PC-3 (cell line): ENCODE results near the gene PEX10. TPM values are rescaled to one million over a fixed set of nuclear protein-coding genes. Genes with fewer than 3 reads are reported as not detected.

Experiments
- ATAC-seq: fragments of 200-7000 bp; cut with Tn5 transposase; 2 replicates; pipeline ENCODE4 v1.9.1; 2020; ENCODE audit warnings: mild to moderate bottlenecking, moderate library complexity
- BruUV-seq: library from RNA; stranded (reverse); fragments of 400-500 nt; replicated peaks from 2 replicates; lab custom pipeline; 2021; lab: Mats Ljungman, UMichigan
- CTCF ChIA-PET: fragments of 300-600 bp; sonication (Branson Sonifier 250); formaldehyde crosslinking; loops from one replicate; lab custom pipeline; 2022; ENCODE audit warnings: antibody characterized with exemption; lab: Charles Lee
- POLR2A ChIA-PET: fragments of 300-600 bp; sonication (Branson Sonifier 250); formaldehyde crosslinking; loops from one replicate; lab custom pipeline; 2022; ENCODE audit warnings: antibody characterized with exemption; ENCODE audit not compliant: unreplicated experiment; lab: Charles Lee
- DNase-seq: peaks from one replicate; pipeline ENCODE4 v3.0.0-alpha.2; 2015
- H2AFZ ChIP-seq: fragments of 300-600 bp; sonication (generic); 2 replicates; pipeline ENCODE4 v1.6.0; 2016; ENCODE audit warnings: antibody characterized with exemption, low read length
- H3F3A ChIP-seq: fragments of 300-600 bp; sonication (generic); one replicate; pipeline ENCODE4 v1.6.0; 2017; ENCODE audit warnings: antibody characterized with exemption, low read length, control low read depth, mild to moderate bottlenecking; ENCODE audit not compliant: unreplicated experiment
- H3K27ac ChIP-seq: fragments of 300-600 bp; sonication (generic); 2 replicates; pipeline ENCODE4 v1.5.1; 2016; ENCODE audit warnings: mild to moderate bottlenecking, low read length
- H3K27me3 ChIP-seq: fragments of 300-600 bp; sonication (generic); 2 replicates; pipeline ENCODE4 v1.6.1; 2016; ENCODE audit warnings: low read length, mixed read lengths
- H3K36me3 ChIP-seq: fragments of 300-600 bp; sonication (generic); 2 replicates; pipeline ENCODE4 v1.6.1; 2016; ENCODE audit warnings: low read depth, mixed run types, low read length, mixed read lengths
- H3K4me1 ChIP-seq: fragments of 300-600 bp; sonication (generic); 2 replicates; pipeline ENCODE4 v1.5.1; 2016; ENCODE audit warnings: low read length; ENCODE audit not compliant: insufficient read depth
- H3K4me2 ChIP-seq: fragments of 300-600 bp; sonication (generic); 2 replicates; pipeline ENCODE4 v1.6.0; 2016; ENCODE audit warnings: low read length
- H3K4me3 ChIP-seq: fragments of 300-600 bp; sonication (generic); 2 replicates; pipeline ENCODE4 v1.5.1; 2016; ENCODE audit warnings: mild to moderate bottlenecking, low read length, mixed read lengths
- H3K79me2 ChIP-seq: fragments of 300-600 bp; sonication (generic); 2 replicates; pipeline ENCODE4 v1.6.1; 2017; ENCODE audit warnings: low read length, mixed read lengths
- H3K9ac ChIP-seq: fragments of 300-600 bp; sonication (generic); 2 replicates; pipeline ENCODE4 v1.6.0; 2016; ENCODE audit warnings: mild to moderate bottlenecking, low read length
- H3K9me2 ChIP-seq: fragments of 300-600 bp; sonication (generic); replicated peaks from 2 replicates; pipeline ENCODE4 v1.6.1; 2016; ENCODE audit warnings: mixed run types, low read length, mixed read lengths
- H3K9me3 ChIP-seq: fragments of 300-600 bp; sonication (generic); 2 replicates; pipeline ENCODE4 v1.6.1; 2016; ENCODE audit warnings: low read length, mixed read lengths
- H4K20me1 ChIP-seq: fragments of 300-600 bp; sonication (generic); 2 replicates; pipeline ENCODE4 v1.6.1; 2016; ENCODE audit warnings: low read length, mixed read lengths
- CTCF ChIP-seq: fragments of 300-600 bp; sonication (generic); conservative IDR thresholded peaks from 2 replicates; pipeline ENCODE4 v1.5.1; 2017; ENCODE audit warnings: antibody characterized with exemption, low read depth, mild to moderate bottlenecking, low read length
- EZH2 ChIP-seq: fragments of 300-600 bp; sonication (generic); IDR thresholded peaks from one replicate; pipeline ENCODE4 v1.6.1; 2017; ENCODE audit warnings: antibody characterized with exemption, mild to moderate bottlenecking, low read length; ENCODE audit not compliant: unreplicated experiment
- EZH2phosphoT487 ChIP-seq: fragments of 300-600 bp; sonication (generic); IDR thresholded peaks from 2 replicates; pipeline ENCODE4 v1.6.1; 2018; ENCODE audit warnings: mild to moderate bottlenecking, antibody characterized with exemption, low read length, borderline replicate concordance
- intact Hi-C: fragments of 100-400 bp; cut with micrococcal nuclease; formaldehyde crosslinking; loops from 2 replicates; pipeline ENCODE4 v1.9.0; 2023
- total RNA-seq: library from RNA; depleted of rRNA; stranded (reverse); fragments of >200 nt; gene quantifications from 2 replicates; pipeline ENCODE4 v1.2.3, GENCODE V29; 2014; rRNA removed

PEX10 gene
- total RNA-seq, 1 experiment from 2014 or later, result 100 TPM

GRCh38 chr1:2355373-2356261, 56.7 kb downstream of the PEX10 start:
- no peak for ATAC-seq
- DNase-seq, result no peak
- ChIA-PET POLR2A (no interaction called here), CTCF (no interaction called here)
- no TSS peak for BruUV-seq
- H3K27ac ChIP-seq, result no peak overlapping the region
- TF ChIP-seq EZH2 (no peak), EZH2phosphoT487 (no peak), CTCF (no peak)
- no peaks in the 10 kb centered on the region for H3K9me2 ChIP-seq
- H3K4me3 ChIP-seq, result no peak overlapping the region
- no peak overlapping the region for H3K4me2 ChIP-seq
- no peaks in the 10 kb centered on the region for H3K36me3 ChIP-seq
- H4K20me1 ChIP-seq, result no peaks in the 10 kb centered on the region
- no peaks in the 10 kb centered on the region for H3K27me3 ChIP-seq
- intact Hi-C loops, result no loop called here
- H3K9ac ChIP-seq, result no peak overlapping the region
- no peaks in the 10 kb centered on the region for H3K79me2 ChIP-seq
- H2AFZ ChIP-seq, result no peak overlapping the region
- no peaks in the 10 kb centered on the region for H3F3A ChIP-seq
- H3K9me3 ChIP-seq, result no peaks in the 10 kb centered on the region
- H3K4me1 ChIP-seq, result peaks cover 2% of the 10 kb centered on the region; the same call in 1 of the 2 replicates

GRCh38 chr1:2354511-2355372, 57.6 kb downstream of the PEX10 start:
- TF ChIP-seq CTCF, result no peak
- TF ChIP-seq EZH2, result no peak
- no peak for TF ChIP-seq EZH2phosphoT487
- Histone ChIP-seq H3K27ac (no peak overlapping the region), H3F3A (no peaks in the 10 kb centered on the region), H3K9me3 (no peaks in the 10 kb centered on the region), H3K36me3 (no peaks in the 10 kb centered on the region), H3K4me3 (no peak overlapping the region), H4K20me1 (no peaks in the 10 kb centered on the region), H3K4me1 (no peaks in the 10 kb centered on the region), H3K9me2 (no peaks in the 10 kb centered on the region), H3K9ac (no peak overlapping the region), H2AFZ (no peak overlapping the region), H3K27me3 (no peaks in the 10 kb centered on the region), H3K79me2 (no peaks in the 10 kb centered on the region), H3K4me2 (no peak overlapping the region)
- no peak for ATAC-seq
- no peak for DNase-seq
- ChIA-PET POLR2A (no interaction called here), CTCF (no interaction called here)
- intact Hi-C loops, result no loop called here
- BruUV-seq, result no TSS peak

Other genes starting within 250 kb of the PEX10 start
- gene FAAP20, start 217.8 kb downstream of the PEX10 start, total RNA-seq, result 114 and 148 TPM in 2 replicates
- 28.3 and 61.7 TPM in 2 replicates for gene SKI, start 184.2 kb downstream of the PEX10 start, total RNA-seq
- 11.2 and 30.5 TPM in 2 replicates for gene MORN1, start 21.0 kb downstream of the PEX10 start, total RNA-seq
- 160 TPM in 2 replicates for gene RER1, start 20.7 kb downstream of the PEX10 start, total RNA-seq
- gene PLCH2, start 63.7 kb upstream of the PEX10 start, total RNA-seq, result 5.9 and 7.2 TPM in 2 replicates
- gene PANK4, start 114.0 kb upstream of the PEX10 start, total RNA-seq, result 69.4 and 86.9 TPM in 2 replicates
- 0.84 and 1.8 TPM in 2 replicates for gene HES5, start 117.7 kb upstream of the PEX10 start, total RNA-seq
- 21.1 and 25.5 TPM in 2 replicates for gene TNFRSF14, start 143.8 kb upstream of the PEX10 start, total RNA-seq
- 75.0 and 85.0 TPM in 2 replicates for gene PRXL2B, start 174.2 kb upstream of the PEX10 start, total RNA-seq
- gene MMEL1, start 220.5 kb upstream of the PEX10 start, total RNA-seq, result 1.8 TPM in 1 of 2 replicates, not detected in the other